Body of pancreas (tissue), 4 donors: ENCODE measurements around the gene PCNT. TPM values are rescaled to one million over a fixed set of nuclear protein-coding genes. Genes with fewer than 3 reads are reported as not detected.
A peak's percentile ranks its signal among the peaks of the same experiment; 100 is the strongest.
"Not testable (repeated sequence)": the region's sequence is repeated elsewhere in the genome, so short reads cannot be mapped to it uniquely, and the experiment has no call there.

Source experiments
- ATAC-seq: fragments of 150-250 bp; one replicate; pipeline ENCODE4 v1.9.1; 2016
- DNase-seq, 4 donors: peaks; one replicate each; pipeline ENCODE4 v3.0.0-alpha.2; 2019
- H3K27ac ChIP-seq, 4 donors: fragments of 200-600 bp; sonication (generic); 1 replicate in 3 of 4; 2 replicates in 1 of 4; pipeline versions ENCODE4 v1.5.1 to v1.6.1; 2016 to 2019; ENCODE audit warnings: mild to moderate bottlenecking in 1 of 4, mixed read lengths in 1 of 4, moderate library complexity in 1 of 4
- H3K27me3 ChIP-seq, 2 donors: fragments of 200-600 bp; sonication (generic); one replicate each; pipeline ENCODE4 v1.6.0; 2016; ENCODE audit warnings: mild to moderate bottlenecking in 1 of 2
- H3K36me3 ChIP-seq, 2 donors: fragments of 200-600 bp; sonication (generic); replicated peaks in 1 of 2; 2 replicates each; pipeline ENCODE4 v1.5.1; 2016; ENCODE audit warnings: low read depth in 2 of 2; ENCODE audit not compliant: insufficient read depth in 1 of 2
- H3K4me1 ChIP-seq: fragments of 200-600 bp; sonication (generic); one replicate; pipeline ENCODE4 v1.6.0; 2016
- H3K4me3 ChIP-seq, 2 donors: fragments of 200-600 bp; sonication (generic); 1 replicate in 1 of 2; 2 replicates in 1 of 2; pipeline ENCODE4 v1.5.1; 2016 to 2019
- H3K9me3 ChIP-seq, 3 donors: fragments of 200-600 bp; sonication (generic); 1 replicate in 2 of 3; 2 replicates in 1 of 3; pipeline ENCODE4 v1.5.1; 2016
- CTCF ChIP-seq, 7 experiments: fragments of 450-650 bp in 4 of 7; fragments of 200-600 bp in 3 of 7; sonication (generic) in 3 of 7; IDR thresholded peaks; one replicate each; pipeline ENCODE4 v1.5.1; 2016 to 2019; ENCODE audit warnings: antibody characterized with exemption in 7 of 7
- POLR2A ChIP-seq, 3 donors: fragments of 450-650 bp; IDR thresholded peaks; one replicate each; pipeline ENCODE4 v1.6.1; 2016; ENCODE audit warnings: antibody characterized with exemption in 3 of 3, mild to moderate bottlenecking in 2 of 3
- WGBS, 2 donors: methylation state at CpG; one replicate each; pipeline ENCODE4 v1.1.5; 2017; 5-methylcytosine and 5-hydroxymethylcytosine counted together
- intact Hi-C: fragments of 100-400 bp; cut with DNase I; formaldehyde crosslinking; loops from one replicate; pipeline ENCODE4 v1.15.1; 2023
- total RNA-seq, 2 donors: library from RNA; depleted of rRNA; stranded (reverse); fragments of >200 nt; gene quantifications; one replicate each; pipeline ENCODE4 v1.1.0, GENCODE V29; 2016

The PCNT gene
- total RNA-seq, 2 donors from 2014 or later = 11.9 to 28.0 TPM

GRCh38 chr21:46304955-46305354 lies 19.0 kb upstream of the PCNT start:
- H3K27ac ChIP-seq = no peak overlapping the region
- no peaks in the 10 kb centered on the region for H3K9me3 ChIP-seq
- H3K4me3 ChIP-seq = no peak overlapping the region
- DNase-seq (peak in 2 of 4 donors; percentile 32 to 37), ATAC-seq (no peak)
- no peaks in the 10 kb centered on the region for H3K27me3 ChIP-seq
- intact Hi-C loops = no loop called here
- no peaks in the 10 kb centered on the region for H3K4me1 ChIP-seq
- 92 to 97% methylated on average over 9 to 11 of the region's 11 CpGs for WGBS, 2 donors
- no peaks in the 10 kb centered on the region for H3K36me3 ChIP-seq
- TF ChIP-seq CTCF (IDR thresholded peaks at IDR 0.05) (no peak), POLR2A (IDR thresholded peaks at IDR 0.05) (no peak)

- ATAC-seq = no peak
These were observed 16.3 kb upstream of the PCNT start for GRCh38 chr21:46307625-46308024.

GRCh38 chr21:46308431-46308830 lies 15.5 kb upstream of the PCNT start:
- Histone ChIP-seq H3K4me1 (no peaks in the 10 kb centered on the region), H3K4me3 (no peak overlapping the region), H3K36me3 (no peaks in the 10 kb centered on the region), H3K9me3 (no peaks in the 10 kb centered on the region), H3K27me3 (no peaks in the 10 kb centered on the region), H3K27ac (no peak overlapping the region)
- no peak for TF ChIP-seq POLR2A (IDR thresholded peaks at IDR 0.05)
- TF ChIP-seq CTCF (IDR thresholded peaks at IDR 0.05) = no peak
- DNase-seq (no peak), ATAC-seq (no peak)
- intact Hi-C loops = no loop called here
- 95 to 100% methylated on average over 2 of the region's 2 CpGs for WGBS, 2 donors

More at GRCh38 chr21:46307625-46308024, 16.3 kb upstream of the PCNT start:
- Histone ChIP-seq H3K4me3 (no peak overlapping the region), H3K36me3 (no peaks in the 10 kb centered on the region), H3K4me1 (no peaks in the 10 kb centered on the region), H3K27ac (no peak overlapping the region), H3K27me3 (no peaks in the 10 kb centered on the region), H3K9me3 (no peaks in the 10 kb centered on the region)
- DNase-seq = no peak
- TF ChIP-seq CTCF (IDR thresholded peaks at IDR 0.05) = no peak
- TF ChIP-seq POLR2A (IDR thresholded peaks at IDR 0.05) = no peak
- 73 to 84% methylated on average over 2 of the region's 2 CpGs for WGBS, 2 donors
- intact Hi-C loops = no loop called here

GRCh38 chr21:46310260-46310659 lies 13.7 kb upstream of the PCNT start:
- H3K4me3 ChIP-seq, DNase-seq, H3K27me3 ChIP-seq, H3K27ac ChIP-seq, H3K36me3 ChIP-seq, ATAC-seq, H3K4me1 ChIP-seq, intact Hi-C loops, H3K9me3 ChIP-seq: not testable (repeated sequence)
- WGBS, 2 donors = 95% methylated on average over 8 of the region's 8 CpGs

- no peaks in the 10 kb centered on the region for H3K9me3 ChIP-seq
- no peaks in the 10 kb centered on the region for H3K27me3 ChIP-seq
- DNase-seq = no peak
- H3K27ac ChIP-seq = no peak overlapping the region
- H3K4me1 ChIP-seq = no peaks in the 10 kb centered on the region
- no peak overlapping the region for H3K4me3 ChIP-seq
- ATAC-seq = no peak
- H3K36me3 ChIP-seq = no peaks in the 10 kb centered on the region
- intact Hi-C loops = no loop called here
- TF ChIP-seq POLR2A (IDR thresholded peaks at IDR 0.05) (no peak), CTCF (IDR thresholded peaks at IDR 0.05) (no peak)
These were observed 12.4 kb upstream of the PCNT start for GRCh38 chr21:46311568-46311967.
